ENCODE data around the gene TSPAN9.

DNA sequence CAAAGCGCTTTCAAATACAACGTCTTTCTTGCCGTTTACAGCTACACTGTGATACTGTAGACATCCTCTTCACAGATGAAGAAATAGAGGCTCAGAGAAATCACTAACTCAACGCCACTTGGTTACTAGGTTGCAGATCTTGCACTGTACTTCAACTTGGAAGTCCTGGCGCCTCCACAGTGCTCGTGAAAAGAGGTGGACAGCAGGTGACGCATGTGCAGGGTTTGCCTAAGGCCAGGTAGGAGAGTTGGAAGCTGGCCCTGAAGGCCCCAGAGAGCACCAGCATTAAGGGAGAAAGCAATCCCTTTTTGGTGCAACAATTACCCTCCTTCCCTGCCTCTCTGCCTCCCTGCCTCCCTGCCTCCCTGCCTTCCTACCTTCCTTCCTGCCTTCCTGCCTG lies 22.8 kb upstream of the TSPAN9 start:
- TF ChIP-seq, protein P1, sequence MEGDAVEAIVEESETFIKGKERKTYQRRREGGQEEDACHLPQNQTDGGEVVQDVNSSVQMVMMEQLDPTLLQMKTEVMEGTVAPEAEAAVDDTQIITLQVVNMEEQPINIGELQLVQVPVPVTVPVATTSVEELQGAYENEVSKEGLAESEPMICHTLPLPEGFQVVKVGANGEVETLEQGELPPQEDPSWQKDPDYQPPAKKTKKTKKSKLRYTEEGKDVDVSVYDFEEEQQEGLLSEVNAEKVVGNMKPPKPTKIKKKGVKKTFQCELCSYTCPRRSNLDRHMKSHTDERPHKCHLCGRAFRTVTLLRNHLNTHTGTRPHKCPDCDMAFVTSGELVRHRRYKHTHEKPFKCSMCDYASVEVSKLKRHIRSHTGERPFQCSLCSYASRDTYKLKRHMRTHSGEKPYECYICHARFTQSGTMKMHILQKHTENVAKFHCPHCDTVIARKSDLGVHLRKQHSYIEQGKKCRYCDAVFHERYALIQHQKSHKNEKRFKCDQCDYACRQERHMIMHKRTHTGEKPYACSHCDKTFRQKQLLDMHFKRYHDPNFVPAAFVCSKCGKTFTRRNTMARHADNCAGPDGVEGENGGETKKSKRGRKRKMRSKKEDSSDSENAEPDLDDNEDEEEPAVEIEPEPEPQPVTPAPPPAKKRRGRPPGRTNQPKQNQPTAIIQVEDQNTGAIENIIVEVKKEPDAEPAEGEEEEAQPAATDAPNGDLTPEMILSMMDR (IDR thresholded peaks at IDR 0.05), result no peak
- TF ChIP-seq EP300 (IDR thresholded peaks at IDR 0.05) (no peak), POLR2A (IDR thresholded peaks at IDR 0.05) (no peak), POLR2AphosphoS5 (IDR thresholded peaks at IDR 0.05) (no peak)
